GM18867 (cell line): ENCODE results near the gene WDR45.
"Not testable (repeated sequence)": the region's sequence is repeated elsewhere in the genome, so short reads cannot be mapped to it uniquely, and the experiment has no call there.

Experiments used
- ATAC-seq: cut with Tn5 transposase; IDR thresholded peaks from one replicate; pipeline ENCODE4 v1.9.1; 2021; ENCODE audit warnings: mild to moderate bottlenecking, moderate library complexity; ENCODE audit not compliant: unreplicated experiment

Gene WDR45

DNA sequence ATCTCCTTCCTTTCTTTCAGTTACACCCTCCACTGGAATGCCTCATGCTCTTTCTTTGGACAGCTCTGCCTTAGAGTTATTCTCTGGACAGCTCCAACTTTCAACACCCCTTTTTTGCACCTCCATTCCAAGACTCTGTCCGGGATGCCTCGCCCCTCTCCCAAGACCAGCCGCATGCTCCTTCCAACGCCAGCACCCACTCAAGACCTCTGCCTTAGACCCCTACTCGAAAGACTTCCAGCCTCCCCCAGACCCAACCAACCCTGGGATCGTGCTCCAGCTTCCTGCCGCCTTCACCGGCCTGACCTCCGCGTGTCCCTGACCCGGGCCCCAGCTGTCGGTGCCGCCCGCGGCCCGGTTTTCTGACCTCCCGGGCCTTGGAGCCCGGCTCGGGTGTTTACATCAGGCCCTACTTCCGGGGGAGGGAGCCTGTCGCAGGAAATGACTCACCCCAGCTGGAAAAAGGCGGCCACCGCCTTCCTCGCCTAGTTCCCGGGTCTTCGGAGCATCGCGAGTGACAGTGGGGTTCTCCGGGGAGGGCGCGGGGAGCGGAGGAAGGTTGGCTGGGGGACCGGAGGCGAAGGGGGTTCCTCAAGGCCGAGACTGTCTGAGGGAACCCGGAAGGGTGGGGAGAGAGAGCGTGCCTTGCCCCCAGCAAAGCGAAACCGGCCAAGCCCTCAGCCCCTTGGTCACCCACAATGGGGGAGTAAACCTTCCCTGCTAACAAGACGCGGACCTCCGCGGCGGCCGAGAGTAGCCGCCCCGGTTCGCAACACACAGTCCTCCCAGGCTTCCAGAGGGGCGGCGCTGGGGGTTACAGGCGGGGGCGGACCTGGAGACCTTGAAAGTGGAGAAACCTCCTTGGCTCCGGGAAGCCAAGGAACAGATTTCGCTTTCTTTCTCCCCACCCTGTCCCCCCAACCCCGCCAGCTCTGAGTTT lies at the start of gene WDR45:
WDR45 (minus strand) TSS at position 399 of the 940 bp plus-strand sequence. CDS start 1,792 bp downstream, outside the sequence.
- peak; percentile 68 for ATAC-seq

DNA sequence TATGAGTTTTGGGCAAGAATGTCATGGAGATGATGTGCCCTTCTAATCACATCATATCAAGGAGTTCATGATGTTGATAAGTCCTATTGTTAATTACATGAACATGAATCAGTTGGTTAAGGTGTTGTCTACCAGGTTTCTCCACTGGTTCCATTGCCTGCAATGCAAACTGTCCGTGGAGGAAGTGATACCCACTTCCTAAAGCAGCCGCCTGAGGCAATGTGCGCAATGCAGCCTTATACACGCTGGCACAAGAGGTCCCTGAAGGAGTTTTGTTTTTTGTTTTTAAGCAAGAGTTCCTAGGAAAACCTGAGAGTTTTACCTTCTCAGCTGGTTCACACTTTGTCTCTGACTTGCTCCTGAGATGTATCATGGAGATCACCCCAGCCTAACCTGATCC lies 49.7 kb upstream of the WDR45 start:
- no peak for ATAC-seq

DNA sequence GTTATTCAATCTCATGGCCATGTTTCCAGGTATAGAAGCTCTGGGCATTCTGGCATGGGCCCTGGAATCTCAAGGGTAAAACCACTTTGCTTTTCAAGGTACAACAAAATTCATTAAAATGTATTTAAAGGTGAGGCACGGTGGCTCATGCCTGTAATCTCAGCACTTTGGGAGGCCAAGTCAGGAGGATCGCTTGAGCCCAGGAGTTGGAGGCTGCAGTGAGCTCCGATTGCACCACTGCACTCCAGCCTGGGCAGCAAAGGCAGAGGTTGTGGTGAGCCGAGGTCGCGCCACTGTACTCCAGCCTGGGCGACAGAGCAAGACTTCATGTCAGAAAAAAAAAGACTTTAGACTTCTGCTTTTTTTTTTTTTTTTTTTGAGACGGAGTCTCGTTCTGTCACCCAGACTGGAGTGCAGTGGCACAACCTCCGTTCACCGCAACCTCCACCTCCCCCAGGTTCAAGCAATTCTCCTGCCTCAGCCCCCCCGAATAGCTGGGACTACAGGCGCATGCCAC lies 48.1 kb upstream of the WDR45 start:
- not testable (repeated sequence) for ATAC-seq

DNA sequence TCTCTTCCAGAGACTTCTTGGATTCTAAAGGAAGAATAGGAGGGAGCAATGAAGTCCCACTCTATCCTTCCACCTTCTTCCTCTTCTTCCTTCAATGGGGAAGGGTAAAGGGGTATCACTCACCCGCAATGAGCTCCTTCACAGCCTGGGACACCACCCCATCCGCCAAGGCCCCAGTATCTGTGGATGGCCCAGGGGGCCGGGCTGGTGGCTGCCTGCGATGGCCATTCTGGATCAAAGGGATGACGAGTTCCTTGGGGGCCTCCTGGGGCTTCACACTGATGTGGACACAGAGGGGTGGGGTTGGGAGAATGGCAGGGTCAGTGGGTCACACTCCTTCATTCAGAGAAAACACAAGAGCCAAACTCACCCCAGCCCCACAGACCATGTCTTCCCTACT lies 42.8 kb upstream of the WDR45 start:
- ATAC-seq, result no peak

DNA sequence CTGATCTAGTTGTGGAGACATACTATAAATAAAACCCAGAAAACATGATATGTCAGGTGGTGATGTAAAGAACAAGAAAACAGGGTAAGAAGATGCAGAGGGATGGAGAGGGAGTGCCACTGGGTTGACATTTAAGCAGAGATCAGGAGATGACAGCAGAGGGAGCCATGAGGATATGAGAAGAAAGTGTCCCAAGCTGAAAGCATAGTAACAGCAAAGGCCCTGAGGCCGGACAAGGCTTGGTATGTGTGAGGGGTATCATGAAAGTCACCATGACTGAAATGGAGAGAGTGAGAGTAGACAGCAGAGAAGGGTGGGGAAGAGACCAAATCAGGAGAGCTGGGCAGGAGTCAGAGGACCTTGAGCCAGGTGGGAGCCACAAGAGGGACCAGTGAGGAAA lies 40.4 kb upstream of the WDR45 start:
- ATAC-seq, result no peak

DNA sequence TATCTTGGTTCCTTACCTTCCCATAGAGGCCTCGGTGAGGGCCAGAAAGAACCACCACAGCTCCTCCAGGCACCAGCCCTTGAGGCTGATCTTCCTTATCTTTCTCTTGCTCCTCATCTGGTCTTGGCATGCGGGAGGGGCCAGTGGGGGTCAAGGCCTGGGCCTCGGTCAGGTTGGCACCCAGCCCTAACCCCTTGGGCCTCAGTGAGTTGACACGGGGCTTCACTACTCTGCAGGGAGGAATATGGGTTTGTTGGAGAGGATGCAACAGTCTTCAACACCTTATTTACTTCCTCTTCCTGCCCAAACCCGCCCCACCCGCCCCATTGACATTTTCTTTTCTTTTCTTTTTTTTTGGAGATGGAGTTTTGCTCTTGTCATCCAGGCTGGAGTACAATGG lies 37.9 kb upstream of the WDR45 start:
- ATAC-seq, result no peak

DNA sequence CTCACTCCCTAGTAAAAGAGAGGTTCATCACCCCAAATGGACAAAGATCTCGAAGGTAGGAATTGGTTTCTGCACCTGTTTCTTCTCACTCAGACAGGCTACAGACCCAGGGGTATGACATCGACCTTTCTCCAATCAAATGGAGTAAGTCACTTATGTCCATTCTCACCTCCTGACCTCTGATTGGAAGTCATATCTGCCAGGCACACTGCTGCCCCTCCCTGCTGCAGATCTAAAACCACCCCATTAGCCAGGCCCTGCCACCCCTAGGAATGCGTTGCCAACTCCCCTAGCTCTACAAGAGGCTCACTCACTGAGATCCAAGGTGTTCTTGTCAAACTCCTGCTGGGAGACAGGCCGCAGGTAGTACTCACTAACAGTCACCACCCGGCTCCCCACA lies 37.0 kb upstream of the WDR45 start:
- no peak for ATAC-seq

DNA sequence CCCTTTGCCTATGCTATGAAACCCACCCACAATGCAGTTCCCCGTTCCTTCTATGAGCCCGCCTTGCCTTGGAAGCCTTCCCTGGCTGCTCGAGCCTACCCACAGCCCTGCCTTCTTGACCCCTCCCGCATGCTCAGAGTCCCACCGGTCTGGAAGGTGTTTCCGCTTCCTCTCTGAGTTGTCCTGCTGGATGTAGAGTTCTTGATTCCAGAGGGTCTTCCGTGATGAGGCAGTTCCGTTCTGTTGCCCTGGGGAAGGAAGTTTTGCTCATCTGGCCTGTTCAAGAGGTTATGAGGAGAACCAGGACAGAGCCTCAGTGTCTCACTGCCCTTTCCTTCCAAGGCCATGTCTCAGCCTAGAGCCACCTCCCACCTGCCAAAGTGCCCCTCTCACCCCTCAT lies 36.4 kb upstream of the WDR45 start:
- no peak for ATAC-seq

DNA sequence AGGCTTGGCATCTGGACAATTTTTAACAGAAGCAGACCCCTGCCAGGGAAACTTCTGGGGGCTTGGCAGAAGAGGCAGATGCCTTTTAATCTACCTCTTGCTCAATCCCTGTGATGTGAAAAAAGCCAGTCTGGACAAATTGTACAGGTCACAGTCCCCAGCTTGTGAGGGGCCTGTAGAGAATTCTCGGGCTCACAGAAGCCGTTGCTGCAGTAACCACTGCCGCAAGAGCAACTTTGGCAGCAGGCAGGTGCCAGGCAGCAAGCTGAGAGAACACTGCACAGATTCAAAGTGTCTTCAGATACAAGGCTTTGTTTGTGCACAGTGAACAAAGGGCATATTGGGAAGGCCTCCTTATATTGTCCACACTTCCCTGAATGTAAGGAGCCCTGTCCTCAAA lies 32.1 kb upstream of the WDR45 start:
- no peak for ATAC-seq

DNA sequence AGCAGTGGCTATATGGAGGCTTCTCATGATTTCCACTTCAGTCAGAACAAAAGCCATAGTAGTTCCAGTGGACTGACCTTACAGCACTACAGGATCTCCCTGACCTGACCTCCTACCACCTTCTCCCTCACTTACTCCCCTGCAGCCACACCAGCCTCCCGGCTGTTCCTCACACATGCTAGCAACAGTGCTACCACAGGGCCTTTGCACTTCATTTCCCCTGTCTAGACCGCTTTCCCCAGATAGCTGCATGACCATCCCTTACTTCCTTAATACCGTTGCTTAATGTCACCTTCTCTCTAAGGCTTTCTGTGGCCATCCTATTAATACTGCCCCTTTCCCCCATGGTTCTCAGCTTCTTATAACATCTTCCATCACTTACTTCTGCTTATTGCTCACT lies 30.7 kb upstream of the WDR45 start:
- ATAC-seq, result no peak

DNA sequence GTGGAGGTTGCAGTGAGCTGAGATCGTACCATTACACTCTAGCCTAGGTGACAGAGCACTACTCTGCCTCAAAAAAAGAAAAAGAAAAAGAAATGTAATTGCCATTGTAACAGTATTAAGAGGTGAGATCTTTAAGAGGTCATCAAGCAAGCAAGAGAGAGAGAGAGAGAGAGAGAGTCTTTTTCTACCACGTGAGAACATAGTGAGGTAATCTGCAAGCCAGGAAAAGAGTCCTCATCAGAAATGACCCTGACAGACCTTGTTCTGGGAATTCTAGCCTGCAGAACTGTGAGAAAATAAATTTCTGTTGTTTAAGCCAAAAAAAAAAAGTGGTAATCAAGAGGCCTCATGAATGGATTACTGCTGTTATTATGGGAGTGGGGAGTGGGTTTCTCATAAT lies 29.0 kb upstream of the WDR45 start:
- ATAC-seq, result no peak

DNA sequence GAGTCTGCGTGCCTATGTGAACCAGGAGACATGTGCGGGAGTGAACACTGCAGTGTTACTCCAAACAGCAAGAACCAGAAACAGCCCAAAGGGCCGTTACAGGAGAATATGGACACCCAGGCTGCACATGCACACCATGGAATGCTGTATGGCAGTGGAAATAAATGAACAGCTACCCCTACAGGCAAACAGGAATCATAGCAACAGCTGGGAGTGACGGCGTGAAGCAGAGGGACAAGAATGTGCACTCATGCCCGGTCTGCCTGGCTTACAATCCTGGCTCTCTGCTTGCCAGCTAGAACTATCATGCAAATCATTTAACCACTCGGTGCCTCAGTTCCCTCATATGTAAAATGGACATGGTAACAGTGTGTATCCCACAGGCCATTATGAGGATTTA lies 27.2 kb upstream of the WDR45 start:
- ATAC-seq, result no peak

DNA sequence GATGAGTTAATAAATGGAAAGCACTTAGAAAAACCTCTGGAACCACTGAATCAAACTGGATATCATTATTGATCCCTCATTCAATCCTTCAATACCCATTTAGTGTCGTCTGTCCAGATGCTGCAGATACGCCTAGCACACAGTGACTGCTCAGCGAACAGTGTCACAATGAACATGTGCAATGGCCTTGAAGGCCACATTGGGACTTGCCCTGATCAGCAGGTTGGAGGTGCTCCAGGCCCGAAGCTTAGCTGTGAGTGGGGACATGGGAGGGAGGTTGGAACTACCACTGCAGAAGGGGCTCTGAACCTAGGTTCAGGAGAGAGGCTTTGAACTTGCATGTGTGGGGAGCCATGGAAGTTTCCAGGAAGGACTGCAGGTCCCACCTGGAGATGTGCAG lies 26.6 kb upstream of the WDR45 start:
- no peak for ATAC-seq

DNA sequence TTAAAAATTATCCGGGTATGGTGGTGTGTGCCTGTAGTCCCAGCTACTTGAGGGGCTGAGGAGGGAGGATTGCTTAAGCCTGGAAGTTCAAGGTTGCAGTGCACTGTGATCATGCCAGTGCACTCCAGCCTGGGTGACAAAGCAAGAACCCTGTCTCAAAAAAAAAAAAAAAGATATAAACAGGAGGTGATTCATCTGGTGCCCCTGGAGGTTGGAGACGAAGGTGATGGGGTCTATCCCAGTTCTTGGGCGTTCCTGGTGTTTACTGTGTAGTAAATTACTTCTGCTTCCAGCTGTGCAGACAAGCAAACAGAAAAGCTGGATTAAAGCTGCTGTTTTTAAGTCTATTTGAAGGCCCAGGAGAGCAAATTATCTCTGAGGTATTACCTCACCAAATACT lies 23.9 kb upstream of the WDR45 start:
- no peak for ATAC-seq

DNA sequence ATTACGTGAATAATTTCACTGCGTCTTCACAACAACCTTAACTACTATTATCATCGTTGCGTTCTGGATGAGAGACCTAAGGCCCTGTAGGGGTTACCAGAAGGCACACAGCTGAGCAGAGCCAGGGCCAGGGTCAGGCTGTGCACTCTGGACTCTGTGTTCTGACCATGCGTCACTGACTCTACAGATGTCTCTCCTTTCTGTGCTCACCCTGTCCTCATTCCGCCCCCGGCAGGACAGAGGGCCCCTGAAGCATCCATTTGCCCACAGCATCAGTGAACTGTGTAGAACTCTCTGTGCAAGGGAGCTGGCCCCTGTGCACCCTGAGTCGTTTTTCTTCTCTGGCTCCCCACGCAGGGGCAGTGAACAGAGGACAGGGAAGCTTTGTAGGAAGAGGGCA lies 22.5 kb upstream of the WDR45 start:
- no peak for ATAC-seq

DNA sequence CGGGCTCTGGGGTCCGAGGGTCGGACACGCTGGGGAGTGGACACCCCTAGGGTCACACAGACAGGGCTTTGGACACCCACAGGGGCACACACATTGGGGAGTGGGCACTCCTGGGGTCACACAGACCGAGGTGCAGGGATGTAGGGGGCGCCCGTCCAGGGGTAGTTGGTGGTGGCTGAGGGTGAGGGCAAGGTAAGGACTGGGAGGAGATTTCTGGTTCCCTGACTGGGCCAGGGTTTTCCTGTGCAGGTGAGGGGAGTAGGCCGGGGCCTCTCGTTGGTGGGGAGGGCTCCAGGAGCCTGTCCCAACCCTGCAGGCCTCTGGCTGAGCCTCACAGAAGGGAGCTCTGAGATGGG lies 21.9 kb upstream of the WDR45 start:
- no peak for ATAC-seq

DNA sequence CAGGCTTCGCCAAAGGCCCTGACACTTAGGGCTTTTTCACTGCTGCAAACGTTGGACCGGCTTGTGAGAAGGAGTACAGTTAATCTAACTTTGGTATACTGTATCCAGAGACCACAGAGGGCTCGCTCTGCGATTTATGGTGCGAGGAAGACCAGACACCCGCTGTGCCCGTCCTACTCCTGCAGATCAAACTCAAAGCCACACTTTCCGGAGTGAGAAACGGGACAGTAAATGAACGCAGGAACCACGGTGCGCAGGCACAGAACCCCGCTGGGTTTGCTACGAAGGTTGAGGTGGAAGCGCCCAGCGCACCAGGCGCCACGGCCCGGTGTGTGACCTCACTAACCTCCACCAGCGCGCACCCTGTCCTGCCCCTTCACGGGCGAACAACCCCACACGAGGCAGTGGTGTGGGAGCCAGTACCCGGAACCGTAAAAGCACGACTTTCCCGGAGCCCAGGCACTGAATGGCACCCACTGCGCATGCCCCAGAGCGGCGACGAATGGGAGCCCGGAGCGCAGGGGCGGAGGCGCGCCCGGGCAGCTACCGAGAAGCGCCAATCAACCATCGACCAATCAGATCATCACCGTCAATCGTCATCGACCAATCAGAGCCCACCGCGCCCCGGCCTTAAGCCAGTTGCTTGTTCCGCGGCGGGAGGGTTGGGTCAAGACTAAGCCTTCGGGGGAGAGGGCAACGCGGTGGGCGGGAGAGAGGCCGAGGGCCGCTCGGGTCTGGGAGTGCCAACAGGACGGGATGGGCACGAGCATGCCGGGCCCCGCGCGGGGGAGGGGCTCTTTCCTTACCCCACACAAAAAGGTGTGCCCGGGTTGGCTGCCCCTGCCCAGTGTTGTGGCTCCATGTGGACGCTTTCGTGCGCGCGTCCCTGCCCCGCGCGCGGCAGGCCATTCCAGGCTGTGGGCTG lies 21.3 kb upstream of the WDR45 start:
- peak; percentile 90 for ATAC-seq

DNA sequence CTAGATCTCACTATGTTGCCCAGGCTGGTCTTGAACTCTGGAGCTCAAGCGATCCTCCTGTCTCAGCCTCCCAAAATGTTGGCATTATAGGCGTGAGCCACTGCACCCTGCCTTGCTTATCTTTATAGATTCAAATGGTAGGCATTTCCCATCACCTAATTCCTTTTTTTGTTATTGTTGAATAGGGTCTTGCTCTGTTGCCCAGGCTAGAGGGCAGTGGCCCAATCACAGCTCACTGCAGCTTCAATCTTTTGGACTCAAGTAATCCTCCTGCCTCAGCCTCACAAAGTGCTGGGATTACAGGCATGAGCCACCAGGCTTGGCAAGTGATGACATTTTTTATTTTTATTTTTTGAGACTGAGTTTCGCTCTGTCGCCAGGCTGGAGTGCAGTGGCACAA lies 16.7 kb upstream of the WDR45 start:
- no peak for ATAC-seq

DNA sequence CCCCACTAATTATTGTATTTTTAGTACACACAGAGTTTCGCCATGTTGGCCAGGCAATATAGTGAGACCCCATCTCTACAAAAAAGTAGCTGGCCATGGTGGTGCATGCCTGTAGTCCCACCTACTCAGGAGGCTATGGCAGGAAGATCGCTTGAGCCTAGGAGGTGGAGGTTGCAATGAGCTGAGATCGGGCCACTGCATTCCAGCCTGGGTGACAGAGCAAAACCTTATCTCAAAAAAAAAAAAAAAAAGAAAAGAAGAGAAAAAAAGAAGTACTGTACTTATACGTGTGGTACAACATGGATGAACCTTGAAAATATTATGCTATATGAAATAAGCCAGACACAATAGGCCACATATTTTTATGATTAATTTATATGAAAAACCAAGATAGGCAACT lies 9.9 kb upstream of the WDR45 start:
- no peak for ATAC-seq

DNA sequence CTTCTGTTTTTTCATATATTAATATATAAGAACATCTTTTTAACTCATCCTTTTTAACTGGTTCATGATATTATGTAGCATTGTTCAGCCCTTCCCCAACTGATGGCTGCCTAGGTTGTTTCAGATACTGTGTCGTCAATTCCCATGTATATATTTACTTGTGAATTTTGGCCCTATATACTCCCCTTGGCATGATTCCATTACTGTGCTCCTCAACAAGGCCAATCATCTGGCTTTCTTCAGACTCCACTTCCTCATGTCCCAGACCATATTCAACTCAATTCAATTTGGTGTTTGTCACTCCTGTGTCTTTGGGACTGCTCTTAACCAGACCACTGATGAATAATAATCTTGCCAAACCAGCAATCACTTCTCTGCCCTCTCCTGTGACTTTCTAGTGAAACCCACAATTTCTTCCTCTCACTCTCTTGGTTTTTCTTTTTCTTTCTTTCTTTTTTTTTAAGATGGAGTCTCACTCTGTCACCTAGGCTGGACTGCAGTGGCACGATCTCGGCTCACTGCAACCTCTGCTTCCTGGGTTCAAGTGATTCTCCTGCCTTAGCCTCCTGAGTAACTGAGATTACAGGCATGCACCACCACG lies 2.7 kb upstream of the WDR45 start:
- ATAC-seq, result no peak

DNA sequence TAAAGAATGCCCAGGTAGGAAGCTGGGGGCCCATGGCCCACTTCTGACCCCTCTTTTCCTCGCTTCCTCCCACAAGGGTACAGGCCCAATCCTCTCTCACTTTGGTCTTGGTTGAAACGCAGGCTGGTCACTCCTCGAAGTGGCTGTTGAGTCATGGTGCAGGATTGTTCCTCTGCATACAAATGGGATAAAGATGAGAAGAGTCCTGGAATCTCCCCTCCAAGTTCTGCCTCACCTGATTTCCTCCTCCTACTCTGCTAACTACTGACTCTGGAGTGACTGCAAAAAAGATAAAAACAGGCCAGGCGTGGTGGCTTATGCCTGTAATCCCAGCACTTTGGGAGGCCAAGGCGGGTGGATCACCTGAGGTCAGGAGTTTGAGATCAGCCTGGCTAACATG lies 1.7 kb downstream of the WDR45 start:
- ATAC-seq, result no peak
